Ovary (tissue), 9 donors: ENCODE results near the gene DENND1B. TPM values are rescaled to one million over a fixed set of nuclear protein-coding genes. Genes with fewer than 3 reads are reported as not detected.

Experiments used
- DNase-seq, 5 donors: peaks; one replicate each; pipeline ENCODE4 v3.0.0-alpha.2; 2019 to 2020
- H3K27ac ChIP-seq, 2 donors: fragments of 200-600 bp; one replicate each; pipeline versions ENCODE4 v1.5.1 to v1.8.0; 2019 to 2022
- H3K27me3 ChIP-seq: fragments of 200-600 bp; one replicate; pipeline ENCODE4 v1.8.0; 2022
- H3K36me3 ChIP-seq: fragments of 200-600 bp; sonication (generic); one replicate; pipeline ENCODE4 v1.5.1; 2019
- H3K4me1 ChIP-seq: one replicate; pipeline ENCODE4 v1.8.1; 2013; ENCODE audit warnings: mild to moderate bottlenecking, moderate library complexity; ENCODE audit not compliant: insufficient read depth
- H3K4me3 ChIP-seq: fragments of 200-600 bp; sonication (generic); one replicate; pipeline ENCODE4 v1.5.1; 2017
- H3K9me3 ChIP-seq, 2 donors: fragments of 200-600 bp in 1 of 2; sonication (generic) in 1 of 2; one replicate each; pipeline versions ENCODE4 v1.5.1 to v1.8.1; 2013 to 2019; ENCODE audit warnings: mild to moderate bottlenecking in 1 of 2, moderate library complexity in 1 of 2
- EP300 ChIP-seq: sonication (generic); formaldehyde crosslinking; IDR thresholded peaks from one replicate; pipeline ENCODE4 v1.6.1; 2017; ENCODE audit warnings: antibody characterized with exemption
- POLR2A ChIP-seq: fragments of 450-650 bp; IDR thresholded peaks from one replicate; pipeline ENCODE4 v1.6.1; 2017; ENCODE audit warnings: antibody characterized with exemption, mild to moderate bottlenecking, moderate library complexity
- WGBS, 3 donors: extraction: QIAGEN DNeasy Blood & Tissue Kit in 1 of 3; methylation state at CpG; one replicate each; pipeline versions ENCODE4 v1.1.5 to v1.1.7; 2013 to 2017; 5-methylcytosine and 5-hydroxymethylcytosine counted together
- intact Hi-C, 4 donors: fragments of 100-400 bp; cut with DNase I; formaldehyde crosslinking; loops; one replicate each; pipeline versions ENCODE4 v1.11.0 to v1.15.1; 2022 to 2023
- polyA plus RNA-seq, 2 donors: library from polyadenylated mRNA; stranded (reverse); fragments of 200-250 nt in 1 of 2; fragments of 350-450 nt in 1 of 2; fragmentation: Illumina TruSeq in 1 of 2; extraction: RNeasy Lipid Tissue Mini Kit (QIAGEN cat#74804) in 1 of 2; gene quantifications; one replicate each; pipeline ENCODE4 v1.2.3, GENCODE V29; 2013 to 2014
- total RNA-seq, 7 donors: library from RNA; depleted of rRNA in 2 of 7; stranded (reverse); fragments of >200 nt in 2 of 7; fragmentation: NEBNext Ultra II Directional in 3 of 7; extraction: Animal tissue kit (Norgen Biotek cat#: 25700) in 3 of 7; gene quantifications; one replicate each; pipeline versions ENCODE4 v1.1.0 to v1.2.4, GENCODE V29; 2016 to 2023
- TF ChIP-seq, protein P1 (sequence below), 3 donors: fragments of 450-650 bp in 2 of 3; fragments of 200-600 bp in 1 of 3; IDR thresholded peaks; one replicate each; pipeline versions ENCODE4 v1.5.1 to v1.8.0; 2016 to 2022; ENCODE audit warnings: antibody characterized with exemption in 3 of 3, mild to moderate bottlenecking in 1 of 3
- donor health status: DM: no; HTN: no; CAD: no; lungs with moderate emphysema.
- donor health status: DM: no; HTN: no; CAD: no.
- donor health status: Bipolar disorder and iron deficiency.
- donor health status: DM: yes; HTN: yes; CAD: no.
- donor health status: DM: no; HTN: no; CAD: no.
- donor health status: DM: yes; HTN: yes; CAD: no.

The DENND1B gene
- total and polyA plus RNA-seq, 9 donors, result 2.9 to 20.6 (median 14.1) TPM

DNA sequence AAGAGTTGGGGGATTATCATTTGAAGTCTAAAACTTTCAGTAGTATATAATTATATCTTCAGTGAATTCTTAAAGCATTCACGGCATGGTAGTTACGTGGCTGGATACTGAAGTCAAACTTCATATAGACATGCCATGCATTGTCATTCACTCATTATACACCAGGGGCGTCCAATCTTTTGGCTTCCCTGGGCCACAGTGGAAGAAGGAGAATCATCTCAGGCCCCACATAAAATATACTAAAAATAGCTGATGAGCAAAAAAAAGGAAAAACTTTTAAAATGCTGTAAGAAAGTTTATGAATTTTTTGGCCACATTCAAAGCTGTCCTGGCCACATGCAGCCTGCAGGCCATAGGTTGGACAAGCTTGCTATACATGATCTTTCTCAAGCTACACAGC is 43.8 kb downstream of the DENND1B start:
- Histone ChIP-seq H3K4me3 (no peak overlapping the region), H3K36me3 (no peaks in the 10 kb centered on the region), H3K4me1 (no peaks in the 10 kb centered on the region), H3K27me3 (no peaks in the 10 kb centered on the region), H3K27ac (no peak overlapping the region), H3K9me3 (no peaks in the 10 kb centered on the region)
- DNase-seq, result no peak
- intact Hi-C loops, result no loop called here
- whole genome bisulfite sequencing, 3 donors, result 96 to 97% (median 96%) methylated on average over 3 of the region's 3 CpGs
- TF ChIP-seq, protein P1, sequence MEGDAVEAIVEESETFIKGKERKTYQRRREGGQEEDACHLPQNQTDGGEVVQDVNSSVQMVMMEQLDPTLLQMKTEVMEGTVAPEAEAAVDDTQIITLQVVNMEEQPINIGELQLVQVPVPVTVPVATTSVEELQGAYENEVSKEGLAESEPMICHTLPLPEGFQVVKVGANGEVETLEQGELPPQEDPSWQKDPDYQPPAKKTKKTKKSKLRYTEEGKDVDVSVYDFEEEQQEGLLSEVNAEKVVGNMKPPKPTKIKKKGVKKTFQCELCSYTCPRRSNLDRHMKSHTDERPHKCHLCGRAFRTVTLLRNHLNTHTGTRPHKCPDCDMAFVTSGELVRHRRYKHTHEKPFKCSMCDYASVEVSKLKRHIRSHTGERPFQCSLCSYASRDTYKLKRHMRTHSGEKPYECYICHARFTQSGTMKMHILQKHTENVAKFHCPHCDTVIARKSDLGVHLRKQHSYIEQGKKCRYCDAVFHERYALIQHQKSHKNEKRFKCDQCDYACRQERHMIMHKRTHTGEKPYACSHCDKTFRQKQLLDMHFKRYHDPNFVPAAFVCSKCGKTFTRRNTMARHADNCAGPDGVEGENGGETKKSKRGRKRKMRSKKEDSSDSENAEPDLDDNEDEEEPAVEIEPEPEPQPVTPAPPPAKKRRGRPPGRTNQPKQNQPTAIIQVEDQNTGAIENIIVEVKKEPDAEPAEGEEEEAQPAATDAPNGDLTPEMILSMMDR (IDR thresholded peaks at IDR 0.05), result no peak
- TF ChIP-seq EP300 (no peak), POLR2A (no peak)

DNA sequence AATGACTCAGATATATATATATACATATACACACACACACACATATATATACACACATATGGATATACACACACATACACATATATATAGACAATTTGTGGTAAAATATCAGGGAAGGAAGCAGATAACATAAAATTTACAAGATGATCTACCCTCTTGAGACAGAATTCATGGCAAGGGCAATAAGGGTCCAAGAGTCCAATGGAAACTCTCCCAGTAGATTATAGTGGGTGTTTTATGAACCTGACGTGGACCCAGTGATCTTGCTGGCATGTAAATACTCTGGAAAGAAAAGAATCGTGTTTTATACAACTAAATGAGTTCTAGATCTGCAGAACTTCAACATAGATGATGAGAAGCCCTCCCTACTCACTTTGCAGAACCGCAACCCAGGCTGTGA is 49.3 kb downstream of the DENND1B start:
- Histone ChIP-seq H3K4me3 (no peak overlapping the region), H3K9me3 (no peaks in the 10 kb centered on the region), H3K27ac (no peak overlapping the region), H3K4me1 (no peaks in the 10 kb centered on the region), H3K36me3 (no peaks in the 10 kb centered on the region), H3K27me3 (no peaks in the 10 kb centered on the region)
- intact Hi-C loops, result no loop called here
- WGBS, 3 donors, result 97 to 99% (median 97%) methylated on average over 3 of the region's 3 CpGs
- DNase-seq, result no peak
- TF ChIP-seq EP300, result no peak
- TF ChIP-seq, protein P1 (IDR thresholded peaks at IDR 0.05), result no peak
- TF ChIP-seq POLR2A, result no peak

DNA sequence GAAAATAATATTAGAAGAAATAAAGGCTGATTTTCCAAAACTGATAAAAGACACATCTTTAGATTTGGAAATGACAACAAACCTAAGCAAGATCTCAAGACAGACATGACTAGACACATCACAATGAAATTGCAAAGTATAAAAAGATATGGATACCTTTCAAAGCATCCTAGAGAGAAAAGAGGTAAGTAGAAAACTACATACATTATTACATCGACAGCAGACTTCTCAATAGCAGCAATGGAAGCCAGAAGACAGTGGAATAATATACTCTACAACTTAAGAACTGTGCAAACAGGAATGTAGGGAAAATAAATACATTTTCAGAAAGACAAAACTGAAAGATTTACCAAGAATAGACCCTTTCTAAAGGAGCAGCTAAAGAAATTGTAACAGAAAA is 50.2 kb downstream of the DENND1B start:
- intact Hi-C loops, result no loop called here
- no peaks in the 10 kb centered on the region for H3K36me3 ChIP-seq
- no peaks in the 10 kb centered on the region for H3K9me3 ChIP-seq
- DNase-seq, result no peak
- WGBS, 3 donors, result 96 to 98% (median 98%) methylated on average over 1 of the region's 1 CpG
- no peaks in the 10 kb centered on the region for H3K27me3 ChIP-seq
- TF ChIP-seq EP300, result no peak
- TF ChIP-seq POLR2A, result no peak
- TF ChIP-seq, protein P1 (IDR thresholded peaks at IDR 0.05), result no peak
- H3K27ac ChIP-seq, result no peak overlapping the region
- H3K4me3 ChIP-seq, result no peak overlapping the region
- H3K4me1 ChIP-seq, result no peaks in the 10 kb centered on the region

DNA sequence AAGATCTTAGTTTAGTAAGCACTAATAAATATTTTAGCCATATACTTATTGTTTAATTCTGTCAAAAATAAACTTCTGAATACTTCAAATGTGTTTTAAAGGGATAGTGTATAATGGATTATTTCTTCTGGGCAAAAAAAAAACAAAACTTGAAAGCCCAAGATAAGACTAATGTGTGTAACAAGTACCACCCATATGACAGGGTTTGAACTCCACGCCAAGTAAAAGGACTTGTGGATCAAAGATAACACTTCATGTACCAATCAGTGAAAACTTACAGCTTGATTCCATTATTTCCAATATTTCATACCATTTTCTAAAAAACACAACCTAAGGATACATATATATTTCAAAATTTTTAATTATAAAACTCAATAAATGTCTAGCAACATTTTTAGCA is 59.5 kb downstream of the DENND1B start:
- H3K36me3 ChIP-seq, result no peaks in the 10 kb centered on the region
- intact Hi-C loops, result no loop called here
- H3K9me3 ChIP-seq, result no peaks in the 10 kb centered on the region
- no peaks in the 10 kb centered on the region for H3K4me1 ChIP-seq
- no peak overlapping the region for H3K4me3 ChIP-seq
- no peak for DNase-seq
- 0 to 52% (median 0%) methylated on average over 1 of the region's 1 CpG for WGBS, 3 donors
- H3K27ac ChIP-seq, result no peak overlapping the region
- no peaks in the 10 kb centered on the region for H3K27me3 ChIP-seq
- TF ChIP-seq POLR2A (no peak), EP300 (no peak)
- TF ChIP-seq, protein P1 (IDR thresholded peaks at IDR 0.05), result no peak

DNA sequence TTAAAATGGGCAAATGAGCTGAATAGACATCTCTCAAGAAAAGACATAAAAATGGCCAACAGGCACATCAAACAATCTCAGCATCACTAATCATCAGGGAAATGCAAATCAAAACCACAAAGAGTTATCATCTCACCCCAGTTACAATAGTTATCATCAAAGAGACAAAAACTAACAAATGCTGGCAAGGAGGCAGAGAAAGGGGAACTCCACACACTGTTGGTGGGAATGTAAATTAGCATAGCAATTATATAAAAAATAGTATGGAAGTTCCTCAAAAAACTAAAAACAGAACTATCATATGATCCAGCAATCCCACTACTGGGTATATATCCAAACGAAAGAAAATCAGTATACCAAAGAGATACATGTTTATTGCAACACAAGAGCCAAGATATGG is 68.7 kb downstream of the DENND1B start:
- WGBS, 3 donors, result 93 to 95% (median 94%) methylated on average over 1 of the region's 1 CpG
- H3K27me3 ChIP-seq, result no peaks in the 10 kb centered on the region
- H3K36me3 ChIP-seq, result no peaks in the 10 kb centered on the region
- H3K4me1 ChIP-seq, result no peaks in the 10 kb centered on the region
- H3K4me3 ChIP-seq, result no peak overlapping the region
- no peak for TF ChIP-seq POLR2A
- TF ChIP-seq, protein P1 (IDR thresholded peaks at IDR 0.05), result no peak
- no peak for TF ChIP-seq EP300
- intact Hi-C loops, result no loop called here
- no peaks in the 10 kb centered on the region for H3K9me3 ChIP-seq
- no peak overlapping the region for H3K27ac ChIP-seq
- DNase-seq, result no peak
